ENCODE measurements around the gene SLC35G2.
"Not testable (repeated sequence)": the region's sequence is repeated elsewhere in the genome, so short reads cannot be mapped to it uniquely, and the experiment has no call there.

SLC35G2 gene

GRCh38 chr3:136898549-136898948, 79.6 kb downstream of the SLC35G2 start:
- no peak for DNase-seq (ENCODE audit: low read depth)
- no peak for TF ChIP-seq CTCF (IDR thresholded peaks at IDR 0.05; ENCODE audit: low read length, missing control alignments)
- H3K4me3 ChIP-seq (replicated peaks; ENCODE audit: low read depth, low read length) = no peak overlapping the region

GRCh38 chr3:136898954-136899353, 80.0 kb downstream of the SLC35G2 start:
- no peak overlapping the region for H3K4me3 ChIP-seq (replicated peaks; ENCODE audit: low read depth, low read length)
- no peak for TF ChIP-seq CTCF (IDR thresholded peaks at IDR 0.05; ENCODE audit: low read length, missing control alignments)
- no peak for DNase-seq (ENCODE audit: low read depth)

GRCh38 chr3:136899622-136900158, 80.8 kb downstream of the SLC35G2 start:
- no peak for TF ChIP-seq CTCF (IDR thresholded peaks at IDR 0.05; ENCODE audit: low read length, missing control alignments)
- no peak overlapping the region for H3K4me3 ChIP-seq (replicated peaks; ENCODE audit: low read depth, low read length)
- DNase-seq (ENCODE audit: low read depth) = no peak

GRCh38 chr3:136900694-136901093, 81.8 kb downstream of the SLC35G2 start:
- H3K4me3 ChIP-seq (replicated peaks; ENCODE audit: low read depth, low read length); DNase-seq (ENCODE audit: low read depth): not testable (repeated sequence)

- no peak overlapping the region for H3K4me3 ChIP-seq (replicated peaks; ENCODE audit: low read depth, low read length)
- no peak for DNase-seq (ENCODE audit: low read depth)
- TF ChIP-seq CTCF (IDR thresholded peaks at IDR 0.05; ENCODE audit: low read length, missing control alignments) = no peak
Measured at GRCh38 chr3:136901391-136901790, 82.5 kb downstream of the SLC35G2 start.

- not testable (repeated sequence) for H3K4me3 ChIP-seq (replicated peaks; ENCODE audit: low read depth, low read length); DNase-seq (ENCODE audit: low read depth)
Measured at GRCh38 chr3:136902530-136902929, 83.6 kb downstream of the SLC35G2 start.

GRCh38 chr3:136903899-136904298, 85.0 kb downstream of the SLC35G2 start:
- TF ChIP-seq CTCF (IDR thresholded peaks at IDR 0.05; ENCODE audit: low read length, missing control alignments) = no peak
- no peak for DNase-seq (ENCODE audit: low read depth)
- H3K4me3 ChIP-seq (replicated peaks; ENCODE audit: low read depth, low read length) = no peak overlapping the region

GRCh38 chr3:136904746-136905145, 85.8 kb downstream of the SLC35G2 start:
- TF ChIP-seq CTCF (IDR thresholded peaks at IDR 0.05; ENCODE audit: low read length, missing control alignments) = no peak
- no peak overlapping the region for H3K4me3 ChIP-seq (replicated peaks; ENCODE audit: low read depth, low read length)

More at GRCh38 chr3:136904746-136905145, 85.8 kb downstream of the SLC35G2 start:
- DNase-seq (ENCODE audit: low read depth) = no peak

Data from fibroblast of pulmonary artery (primary cell).